Spinal cord (tissue), 10 donors: ENCODE measurements around the gene AIP. TPM values are rescaled to one million over a fixed set of nuclear protein-coding genes. Genes with fewer than 3 reads are reported as not detected.

ENCODE experiments used
- DNase-seq, 6 donors: peaks; one replicate each; pipeline versions ENCODE4 v3.0.0 to v3.0.0-alpha.2; 2013 to 2015; ENCODE audit warnings: low spot score in 6 of 6, low read depth in 4 of 6
- H3K27ac ChIP-seq: one replicate; pipeline ENCODE4 v1.5.1; 2013; ENCODE audit warnings: low read depth, low read length, control low read depth
- H3K27me3 ChIP-seq: one replicate; pipeline ENCODE4 v1.6.1; 2013; ENCODE audit warnings: low read length; ENCODE audit not compliant: control insufficient read depth, insufficient read depth
- H3K36me3 ChIP-seq: one replicate; pipeline ENCODE4 v1.6.1; 2013; ENCODE audit warnings: low read length; ENCODE audit not compliant: control insufficient read depth, insufficient read depth
- H3K4me1 ChIP-seq: one replicate; pipeline ENCODE4 v1.6.1; 2013; ENCODE audit warnings: low read length; ENCODE audit not compliant: control insufficient read depth, insufficient read depth
- H3K4me3 ChIP-seq: one replicate; pipeline ENCODE4 v1.5.1; 2013; ENCODE audit warnings: low read depth, low read length, control low read depth
- H3K9me3 ChIP-seq: one replicate; pipeline ENCODE4 v1.6.1; 2013; ENCODE audit warnings: low read length; ENCODE audit not compliant: control insufficient read depth, insufficient read depth
- WGBS: methylation state at CpG from one replicate; pipeline ENCODE4 v1.1.5; 2013; ENCODE audit warnings: missing lambda C conversion rate; ENCODE audit not compliant: insufficient coverage; 5-methylcytosine and 5-hydroxymethylcytosine counted together
- long read RNA-seq, 4 donors: transcript quantifications; one replicate each; lab custom pipeline, GENCODE V29; 2026
- polyA plus RNA-seq, 2 donors: library from polyadenylated mRNA; unstranded; fragments of 120-200 nt; gene quantifications; one replicate each; pipeline ENCODE4 v1.2.1, GENCODE V29; 2013; ENCODE audit not compliant: insufficient read length in 2 of 2
- total RNA-seq, 2 donors: library from RNA; depleted of rRNA in 1 of 2; stranded (reverse); fragments of 120-200 nt in 1 of 2; fragments of >200 nt in 1 of 2; gene quantifications; one replicate each; pipeline versions ENCODE4 v1.2.3 to v1.2.4, GENCODE V29; 2013 to 2014
- donor health status: healthy.

The AIP gene
- 10 to 100 TPM; 47.0 to 77.4 TPM for total RNA-seq
- polyA plus RNA-seq, result 10 to 100 TPM; 64.5 to 65.7 TPM
- long read RNA-seq, donor 1, transcript AIP-201 (6 exons, 1,221 nt), result major isoform, 39 of 98 reads
- long read RNA-seq, donor 1, partial matches to known transcripts, result 54 of 98 reads
- long read RNA-seq, donor 1, other reads (novel, unspliced or antisense), result 5 of 98 reads
- long read RNA-seq, donor 2, transcript AIP-201 (6 exons, 1,221 nt), result major isoform, 14 of 38 reads
- long read RNA-seq, donor 2, partial matches to known transcripts, result 23 of 38 reads
- long read RNA-seq, donor 2, other reads (novel, unspliced or antisense), result 0 of 38 reads
- long read RNA-seq, donor 3, transcript AIP-201 (6 exons, 1,221 nt), result major isoform, 15 of 16 reads
- long read RNA-seq, donor 3, partial matches to known transcripts, result 0 of 16 reads
- long read RNA-seq, donor 3, other reads (novel, unspliced or antisense), result 0 of 16 reads
- long read RNA-seq, donor 4, transcript AIP-201 (6 exons, 1,221 nt), result major isoform, 65 of 85 reads
- long read RNA-seq, donor 4, partial matches to known transcripts, result 18 of 85 reads
- long read RNA-seq, donor 4, other reads (novel, unspliced or antisense), result 0 of 85 reads

DNA sequence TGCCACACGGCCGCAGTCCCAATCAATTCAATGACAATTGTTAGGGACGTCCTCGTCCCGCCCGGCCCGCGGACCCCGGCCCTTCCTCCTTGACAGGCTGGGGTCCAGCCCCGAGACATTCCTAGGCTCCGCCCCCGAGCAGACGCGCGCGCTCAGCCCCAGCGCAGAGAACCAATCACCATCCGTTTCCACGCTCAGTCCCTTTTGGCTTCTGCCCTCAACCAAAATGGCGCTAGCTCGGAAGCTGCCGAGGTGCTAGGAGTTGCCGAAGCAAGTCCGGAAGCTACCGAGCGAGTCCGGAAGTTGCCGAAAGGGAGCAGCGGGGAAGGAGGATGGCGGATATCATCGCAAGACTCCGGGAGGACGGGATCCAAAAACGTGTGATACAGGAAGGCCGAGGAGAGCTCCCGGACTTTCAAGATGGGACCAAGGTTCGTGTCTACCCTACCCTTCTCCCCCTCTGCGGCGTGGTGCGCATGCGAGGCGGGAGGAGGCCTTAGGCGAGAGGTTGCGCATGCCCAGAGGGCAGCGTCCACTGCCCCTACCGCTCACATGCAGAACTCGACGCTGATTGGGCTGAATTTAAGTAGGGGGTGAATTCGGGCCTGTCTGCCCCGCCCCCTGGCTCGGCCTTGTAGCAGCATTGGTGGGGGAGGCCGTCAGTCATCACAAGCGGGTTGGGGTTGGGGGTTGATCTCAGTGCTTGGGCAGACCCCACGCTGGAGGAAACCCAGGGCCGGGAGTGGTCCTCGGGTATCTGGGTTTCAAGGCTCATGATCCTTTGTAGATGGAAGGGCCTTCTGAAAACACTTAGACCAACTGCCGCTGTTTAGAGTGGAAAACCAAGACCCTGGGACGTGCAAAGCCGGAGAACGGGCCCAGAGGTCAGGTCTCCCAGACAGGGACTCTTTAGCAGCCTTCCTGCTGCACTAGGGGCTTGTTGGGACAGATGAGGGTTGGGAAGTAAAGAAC, at the start of gene AIP:
TSS of gene AIP (plus strand) at position 200 of the 972 bp plus-strand sequence. CDS start at position 333, 133 bp downstream.
- Histone ChIP-seq H3K27me3 (no peaks in the 10 kb centered on the region), H3K4me1 (peaks cover 27% of the 10 kb centered on the region), H3K9me3 (peaks cover 2% of the 10 kb centered on the region), H3K36me3 (peaks cover 24% of the 10 kb centered on the region), H3K27ac (peak within 1 kb of the TSS; percentile 95), H3K4me3 (peak within 1 kb of the TSS; percentile 85)
- 4% methylated on average over 52 of the region's 60 CpGs for WGBS
- DNase-seq, result peak; percentile 97 to 100 (median 98)

DNA sequence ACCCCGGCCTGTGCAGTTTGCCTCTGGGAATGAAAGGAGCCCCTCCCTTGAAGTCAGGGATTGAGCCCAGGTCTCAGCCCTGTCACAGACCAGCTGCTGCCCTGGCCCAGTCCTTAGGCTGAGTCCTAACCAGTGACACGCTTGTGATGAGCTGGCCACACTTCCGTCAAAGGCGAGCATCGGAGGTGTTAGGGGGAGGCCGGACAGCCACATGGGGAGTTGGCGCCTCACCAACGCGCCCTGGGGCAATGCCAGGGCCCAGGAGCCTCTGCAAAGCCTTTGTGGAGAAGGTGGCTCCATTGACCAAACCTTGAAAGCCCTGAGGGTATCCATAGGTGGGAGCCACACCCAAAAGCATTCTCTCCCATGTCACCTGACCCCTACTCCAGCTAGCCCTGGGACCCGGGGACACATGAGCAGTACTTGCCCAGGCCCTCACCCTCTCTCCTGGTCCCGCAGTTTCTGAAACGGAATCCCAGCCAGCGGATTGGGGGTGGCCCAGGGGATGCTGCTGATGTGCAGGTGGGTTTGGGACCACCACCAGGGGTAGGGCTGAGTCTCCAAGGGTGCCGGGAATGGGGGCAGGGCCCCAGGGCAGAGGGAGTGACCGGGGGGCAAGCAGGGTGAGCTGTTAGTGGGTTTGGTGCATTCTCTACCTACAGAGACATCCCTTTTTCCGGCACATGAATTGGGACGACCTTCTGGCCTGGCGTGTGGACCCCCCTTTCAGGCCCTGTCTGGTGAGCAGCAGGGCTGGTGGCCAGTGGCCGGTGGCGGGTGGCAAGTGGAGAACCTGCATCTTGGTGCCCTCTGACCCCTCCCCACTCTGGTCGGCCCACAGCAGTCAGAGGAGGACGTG, 49.1 kb upstream of the AIP start:
- DNase-seq, result no peak
- Histone ChIP-seq H3K4me1 (peaks cover 14% of the 10 kb centered on the region), H3K4me3 (no peak overlapping the region), H3K9me3 (no peaks in the 10 kb centered on the region), H3K36me3 (peaks cover 97% of the 10 kb centered on the region), H3K27ac (no peak overlapping the region), H3K27me3 (no peaks in the 10 kb centered on the region)
- WGBS, result 89% methylated on average over 16 of the region's 22 CpGs

DNA sequence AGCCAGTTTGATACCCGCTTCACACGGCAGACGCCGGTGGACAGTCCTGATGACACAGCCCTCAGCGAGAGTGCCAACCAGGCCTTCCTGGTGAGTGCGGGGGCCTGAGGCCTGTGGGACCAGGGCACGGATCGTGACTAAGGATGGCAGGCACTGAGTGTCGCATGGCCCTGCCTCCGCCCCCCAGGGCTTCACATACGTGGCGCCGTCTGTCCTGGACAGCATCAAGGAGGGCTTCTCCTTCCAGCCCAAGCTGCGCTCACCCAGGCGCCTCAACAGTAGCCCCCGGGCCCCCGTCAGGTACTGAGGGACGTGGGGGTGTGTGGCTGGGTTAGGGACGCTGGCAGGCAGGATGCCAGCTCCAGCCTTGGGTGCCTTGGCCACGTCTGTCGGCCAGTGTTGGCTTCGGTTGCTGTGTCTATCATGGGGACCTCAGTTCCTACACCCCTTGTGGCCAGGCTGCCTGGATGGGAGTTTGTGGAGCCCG, 48.4 kb upstream of the AIP start:
- no peak overlapping the region for H3K27ac ChIP-seq
- no peak overlapping the region for H3K4me3 ChIP-seq
- WGBS, result 91% methylated on average over 22 of the region's 23 CpGs
- H3K4me1 ChIP-seq, result peaks cover 8% of the 10 kb centered on the region
- H3K9me3 ChIP-seq, result no peaks in the 10 kb centered on the region
- DNase-seq, result no peak
- H3K36me3 ChIP-seq, result peaks cover 99% of the 10 kb centered on the region
- H3K27me3 ChIP-seq, result no peaks in the 10 kb centered on the region

DNA sequence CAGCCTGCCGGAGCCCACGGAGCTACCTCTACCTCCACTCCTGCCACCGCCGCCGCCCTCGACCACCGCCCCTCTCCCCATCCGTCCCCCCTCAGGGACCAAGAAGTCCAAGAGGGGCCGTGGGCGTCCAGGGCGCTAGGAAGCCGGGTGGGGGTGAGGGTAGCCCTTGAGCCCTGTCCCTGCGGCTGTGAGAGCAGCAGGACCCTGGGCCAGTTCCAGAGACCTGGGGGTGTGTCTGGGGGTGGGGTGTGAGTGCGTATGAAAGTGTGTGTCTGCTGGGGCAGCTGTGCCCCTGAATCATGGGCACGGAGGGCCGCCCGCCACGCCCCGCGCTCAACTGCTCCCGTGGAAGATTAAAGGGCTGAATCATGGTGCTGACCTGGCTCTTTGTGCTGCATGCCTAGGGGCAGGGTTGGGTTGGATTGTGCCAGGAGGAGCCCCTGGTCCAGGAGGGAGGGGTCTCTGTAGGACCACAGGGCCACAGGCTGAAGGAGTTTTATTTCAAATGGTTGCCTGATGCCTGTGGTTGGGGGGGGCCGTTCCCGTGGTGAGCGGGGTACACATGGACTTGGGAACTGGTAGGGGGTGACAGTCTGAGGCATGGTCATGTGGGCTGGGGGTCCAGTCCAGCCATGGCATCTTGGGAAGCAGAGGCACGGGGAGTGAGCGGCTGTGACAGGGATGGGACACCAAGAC, 47.6 kb upstream of the AIP start:
- 82% methylated on average over 15 of the region's 26 CpGs for WGBS
- Histone ChIP-seq H3K4me1 (peaks cover 12% of the 10 kb centered on the region), H3K36me3 (peaks cover 99% of the 10 kb centered on the region), H3K4me3 (no peak overlapping the region), H3K27ac (no peak overlapping the region), H3K9me3 (no peaks in the 10 kb centered on the region), H3K27me3 (no peaks in the 10 kb centered on the region)
- no peak for DNase-seq

DNA sequence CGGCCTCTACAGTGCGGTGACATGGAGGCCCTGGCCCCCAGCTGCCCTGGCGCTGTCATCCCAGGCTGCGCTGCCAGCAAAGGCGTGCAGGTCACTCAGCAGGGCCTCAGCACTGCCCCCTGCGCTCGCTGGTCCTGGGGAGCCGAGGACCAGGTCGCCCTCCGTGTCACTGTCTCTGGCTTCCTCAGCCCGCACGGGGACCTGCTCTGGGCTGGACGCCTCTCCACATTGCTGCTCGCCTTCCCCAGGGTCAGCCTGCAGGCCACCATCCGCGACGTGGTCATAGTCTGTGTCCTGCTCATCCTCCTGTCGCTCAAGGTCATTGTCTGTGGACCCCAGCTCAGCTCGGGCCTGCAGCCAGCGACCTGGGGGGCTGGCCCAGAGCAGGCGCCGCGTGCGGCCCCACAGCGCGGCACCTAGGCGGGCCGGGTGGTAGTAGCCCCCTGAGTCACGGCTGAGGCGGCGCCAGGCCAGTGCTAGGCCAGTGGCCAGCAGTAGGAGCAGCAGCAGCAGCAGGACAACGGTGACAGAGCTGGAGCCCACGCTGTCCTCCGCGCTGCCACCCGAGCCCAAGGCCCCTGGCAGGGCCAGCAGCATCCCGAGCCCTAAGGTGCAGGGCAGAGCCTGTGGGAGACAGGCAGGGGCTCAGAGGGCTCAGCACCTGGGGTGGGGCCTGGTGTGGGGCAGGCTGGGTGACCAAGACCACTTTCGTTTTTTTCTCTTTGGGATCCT, 46.9 kb upstream of the AIP start:
- Histone ChIP-seq H3K27me3 (no peaks in the 10 kb centered on the region), H3K36me3 (peaks cover 99% of the 10 kb centered on the region), H3K27ac (no peak overlapping the region), H3K4me3 (no peak overlapping the region), H3K4me1 (peaks cover 19% of the 10 kb centered on the region), H3K9me3 (no peaks in the 10 kb centered on the region)
- WGBS, result 89% methylated on average over 38 of the region's 38 CpGs
- no peak for DNase-seq

DNA sequence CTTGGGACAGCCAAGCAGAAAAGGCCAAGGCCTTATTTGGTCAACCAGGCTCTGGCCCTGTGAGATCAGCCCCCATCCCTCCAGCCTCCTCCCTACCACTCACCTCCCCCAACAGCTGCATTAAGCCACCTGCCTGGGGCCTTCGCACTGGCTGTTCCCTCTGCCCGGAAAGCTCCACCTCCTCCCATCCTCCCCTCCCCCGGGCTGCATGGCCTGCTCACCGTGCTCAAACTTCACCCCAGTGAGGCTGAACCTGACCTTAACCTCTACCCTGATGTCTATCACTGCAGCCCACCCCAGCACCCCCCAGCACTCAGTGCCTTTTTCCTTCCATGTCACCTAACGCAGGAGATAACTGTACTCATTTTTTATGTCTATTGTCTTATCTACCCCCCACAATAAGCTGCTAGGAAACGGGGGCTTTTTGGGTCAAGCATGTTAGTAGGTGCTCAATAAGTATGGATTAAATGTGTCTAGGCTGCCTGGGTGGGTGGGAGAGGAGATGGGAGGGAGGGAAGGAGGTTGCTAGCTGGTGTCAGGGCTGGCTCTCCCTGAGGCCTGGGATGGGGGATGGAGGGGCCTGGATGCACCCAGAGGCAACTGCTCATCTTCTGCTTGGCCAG, 46.3 kb upstream of the AIP start:
- no peaks in the 10 kb centered on the region for H3K9me3 ChIP-seq
- no peaks in the 10 kb centered on the region for H3K27me3 ChIP-seq
- no peak for DNase-seq
- H3K4me1 ChIP-seq, result peaks cover 24% of the 10 kb centered on the region
- no peak overlapping the region for H3K4me3 ChIP-seq
- H3K36me3 ChIP-seq, result peaks cover 99% of the 10 kb centered on the region
- WGBS, result 57% methylated on average over 5 of the region's 6 CpGs
- no peak overlapping the region for H3K27ac ChIP-seq

DNA sequence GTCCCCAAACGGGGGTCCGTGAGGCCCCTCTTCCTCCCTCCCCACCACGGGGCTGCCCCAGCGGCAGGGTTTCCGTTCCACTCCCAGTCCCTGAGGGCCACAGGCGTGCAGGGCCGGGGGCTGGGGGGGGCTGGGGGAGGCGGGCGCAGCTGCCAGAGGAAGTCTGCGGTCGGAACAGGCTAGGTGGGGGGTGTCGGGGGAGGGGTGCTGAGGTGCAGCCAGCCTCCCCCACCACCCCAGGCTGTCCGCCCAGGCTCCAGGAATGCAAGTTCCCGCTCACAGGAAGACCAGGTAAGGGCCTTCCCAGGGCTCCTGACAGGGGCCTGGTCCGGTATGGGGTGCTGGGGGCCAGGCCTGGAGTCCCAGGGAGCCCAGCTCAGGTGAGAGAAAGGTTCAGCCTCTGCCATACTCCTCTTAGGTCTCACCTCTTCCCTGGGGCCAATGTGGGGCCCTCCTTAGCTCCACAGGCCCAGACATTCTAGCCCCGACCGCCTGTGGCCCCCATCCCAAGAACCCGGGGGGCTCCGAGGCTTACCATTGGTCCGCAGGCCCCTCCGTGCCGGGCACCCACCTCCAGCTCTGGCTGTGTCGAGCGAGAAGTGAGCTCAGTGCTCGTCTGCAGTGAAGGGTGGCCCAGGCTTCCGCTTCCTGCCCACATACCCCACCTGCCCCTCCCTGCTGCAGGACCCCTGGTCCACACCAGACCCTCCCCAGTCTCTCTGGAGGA, 45.6 kb upstream of the AIP start, which contains the start of gene PTPRCAP:
TSS of gene PTPRCAP (minus strand) at position 601 of the 727 bp plus-strand sequence. CDS start at position 538, 63 bp downstream.
- H3K4me3 ChIP-seq, result no peak within 1 kb of the TSS
- no peak for DNase-seq
- no peaks in the 10 kb centered on the region for H3K9me3 ChIP-seq
- H3K27ac ChIP-seq, result no peak within 1 kb of the TSS
- H3K4me1 ChIP-seq, result peaks cover 30% of the 10 kb centered on the region
- H3K27me3 ChIP-seq, result no peaks in the 10 kb centered on the region
- H3K36me3 ChIP-seq, result peaks cover 99% of the 10 kb centered on the region
- 82% methylated on average over 13 of the region's 26 CpGs for WGBS
